ENCODE results near the gene KRT38.

- TF ChIP-seq FOXP2 (optimal IDR thresholded peaks at IDR 0.05; ENCODE audit: borderline replicate concordance, extremely low read depth, extremely low read length, insufficient read depth) (no peak), SIN3A (IDR thresholded peaks at IDR 0.05; ENCODE audit: borderline replicate concordance, insufficient read depth, low read length) (no peak)
These were observed 19.7 kb downstream of the KRT38 start for GRCh38 chr17:41421116-41421515.

Measured in PFSK-1 (cell line).